H9 (cell line): ENCODE results near the gene ZNF555. TPM values are rescaled to one million over a fixed set of nuclear protein-coding genes. Genes with fewer than 3 reads are reported as not detected.

ENCODE experiments used
- DNase-seq: peaks from one replicate; pipeline ENCODE4 v3.0.0-alpha.2; 2017
- H2AFZ ChIP-seq: one replicate; pipeline ENCODE4 v1.6.1; 2013; ENCODE audit warnings: mild to moderate bottlenecking, low read length, control low read depth, moderate library complexity
- H2AK5ac ChIP-seq: 2 replicates; pipeline ENCODE4 v1.6.1; 2013; ENCODE audit warnings: low read length, control low read depth, mixed read lengths; ENCODE audit not compliant: insufficient read length
- H2BK120ac ChIP-seq: one replicate; pipeline ENCODE4 v1.6.1; 2013; ENCODE audit warnings: low read depth, mild to moderate bottlenecking, low read length, control low read depth, inconsistent platforms; ENCODE audit not compliant: poor library complexity, severe bottlenecking
- H2BK12ac ChIP-seq: 2 replicates; pipeline ENCODE4 v1.6.1; 2013; ENCODE audit warnings: low read length, control low read depth, mixed read lengths, low read depth; ENCODE audit not compliant: insufficient read length
- H2BK15ac ChIP-seq: 2 replicates; pipeline ENCODE4 v1.6.1; 2013; ENCODE audit warnings: low read depth, low read length, control low read depth
- H2BK20ac ChIP-seq: one replicate; pipeline ENCODE4 v1.6.1; 2013; ENCODE audit warnings: low read depth, mild to moderate bottlenecking, low read length, control low read depth, inconsistent platforms; ENCODE audit not compliant: poor library complexity, severe bottlenecking
- H2BK5ac ChIP-seq: 2 replicates; pipeline ENCODE4 v1.6.1; 2013; ENCODE audit warnings: low read length, control low read depth, mixed read lengths; ENCODE audit not compliant: insufficient read length
- H3K14ac ChIP-seq: 2 replicates; pipeline ENCODE4 v1.6.1; 2013; ENCODE audit warnings: low read length, control low read depth; ENCODE audit not compliant: insufficient read depth
- H3K18ac ChIP-seq: 2 replicates; pipeline ENCODE4 v1.6.1; 2013; ENCODE audit warnings: low read depth, mild to moderate bottlenecking, mixed read lengths, low read length, control low read depth; ENCODE audit not compliant: insufficient read length
- H3K23ac ChIP-seq: 2 replicates; pipeline ENCODE4 v1.6.1; 2013; ENCODE audit warnings: low read length, control low read depth, mixed read lengths, low read depth; ENCODE audit not compliant: insufficient read length
- H3K23me2 ChIP-seq: 2 replicates; pipeline ENCODE4 v1.6.1; 2013; ENCODE audit warnings: low read depth, mild to moderate bottlenecking, mixed read lengths, low read length, control low read depth; ENCODE audit not compliant: insufficient read length, poor library complexity, severe bottlenecking
- H3K27ac ChIP-seq: 2 replicates; pipeline ENCODE4 v1.5.1; 2013; ENCODE audit warnings: low read length, control low read depth, mixed read lengths, low read depth; ENCODE audit not compliant: insufficient read length
- H3K27me3 ChIP-seq: 2 replicates; pipeline ENCODE4 v1.6.1; 2013; ENCODE audit warnings: low read length, control low read depth, inconsistent platforms; ENCODE audit not compliant: insufficient read depth
- H3K4ac ChIP-seq: 2 replicates; pipeline ENCODE4 v1.6.1; 2013; ENCODE audit warnings: low read depth, mild to moderate bottlenecking, control low read depth, inconsistent platforms, low read length, moderate library complexity
- H3K4me1 ChIP-seq: 2 replicates; pipeline ENCODE4 v1.6.1; 2013; ENCODE audit warnings: low read length, control low read depth, inconsistent platforms; ENCODE audit not compliant: insufficient read depth
- H3K4me2 ChIP-seq: 2 replicates; pipeline ENCODE4 v1.6.1; 2013; ENCODE audit warnings: low read length, control low read depth, mixed read lengths; ENCODE audit not compliant: insufficient read length, insufficient read depth
- H3K56ac ChIP-seq: 2 replicates; pipeline ENCODE4 v1.6.1; 2013; ENCODE audit warnings: low read depth, mild to moderate bottlenecking, mixed read lengths, low read length, control low read depth; ENCODE audit not compliant: insufficient read length
- H3K79me1 ChIP-seq: 2 replicates; pipeline ENCODE4 v1.6.1; 2013; ENCODE audit warnings: low read depth, mild to moderate bottlenecking, moderate library complexity, low read length, control low read depth, inconsistent platforms; ENCODE audit not compliant: insufficient read depth, poor library complexity, severe bottlenecking
- H3K79me2 ChIP-seq: 2 replicates; pipeline ENCODE4 v1.6.1; 2013; ENCODE audit warnings: low read length, control low read depth, inconsistent platforms; ENCODE audit not compliant: insufficient read depth
- H3K9ac ChIP-seq: 2 replicates; pipeline ENCODE4 v1.6.1; 2013; ENCODE audit warnings: low read length, control low read depth, mixed read lengths; ENCODE audit not compliant: insufficient read length; ENCODE audit errors: extremely low read depth
- H3K9me3 ChIP-seq: one replicate; pipeline ENCODE4 v1.6.1; 2013; ENCODE audit warnings: low read depth, low read length, inconsistent platforms; ENCODE audit not compliant: control insufficient read depth
- H3T11ph ChIP-seq: one replicate; pipeline ENCODE4 v1.6.1; 2013; ENCODE audit warnings: mild to moderate bottlenecking, low read length, control low read depth, inconsistent platforms
- H4K20me1 ChIP-seq: one replicate; pipeline ENCODE4 v1.6.1; 2013; ENCODE audit not compliant: control insufficient read depth, insufficient read length, insufficient read depth
- H4K5ac ChIP-seq: 2 replicates; pipeline ENCODE4 v1.6.1; 2013; ENCODE audit warnings: low read depth, mild to moderate bottlenecking, mixed read lengths, low read length, control low read depth; ENCODE audit not compliant: insufficient read length
- H4K8ac ChIP-seq: replicated peaks from 2 replicates; pipeline ENCODE4 v1.6.1; 2013; ENCODE audit warnings: low read length, control low read depth, mixed read lengths, low read depth; ENCODE audit not compliant: insufficient read length
- H4K91ac ChIP-seq: 2 replicates; pipeline ENCODE4 v1.6.1; 2013; ENCODE audit warnings: low read depth, mild to moderate bottlenecking, moderate library complexity, mixed read lengths, low read length, control low read depth; ENCODE audit not compliant: insufficient read length
- H3K27ac Mint-ChIP-seq, 3 experiments: 2 replicates in 2 of 3; 3 replicates in 1 of 3; pipeline ENCODE4 v1.8.0; 2020 to 2021; ENCODE audit warnings: mixed read lengths in 3 of 3, mild to moderate bottlenecking in 1 of 3, moderate library complexity in 1 of 3
- H3K27me3 Mint-ChIP-seq: 2 replicates; pipeline ENCODE4 v1.8.0; 2021; ENCODE audit warnings: low read depth, mild to moderate bottlenecking, moderate library complexity, mixed read lengths
- H3K36me3 Mint-ChIP-seq, 3 experiments: 2 replicates in 2 of 3; 3 replicates in 1 of 3; pipeline ENCODE4 v1.8.0; 2020 to 2021; ENCODE audit warnings: low read depth in 3 of 3, mixed read lengths in 3 of 3; ENCODE audit not compliant: insufficient read depth in 1 of 3
- H3K4me1 Mint-ChIP-seq, 2 experiments: 2 replicates each; pipeline ENCODE4 v1.8.0; 2020; ENCODE audit warnings: mixed read lengths in 2 of 2
- H3K4me3 Mint-ChIP-seq, 2 experiments: 2 replicates in 1 of 2; 3 replicates in 1 of 2; pipeline ENCODE4 v1.8.0; 2020 to 2021; ENCODE audit warnings: mild to moderate bottlenecking in 2 of 2, mixed read lengths in 2 of 2, moderate library complexity in 1 of 2
- H3K9me3 Mint-ChIP-seq, 2 experiments: 2 replicates in 1 of 2; 3 replicates in 1 of 2; pipeline ENCODE4 v1.8.0; 2020; ENCODE audit warnings: mild to moderate bottlenecking in 2 of 2, mixed read lengths in 2 of 2, moderate library complexity in 1 of 2
- CTCF ChIP-seq: fragments of 200-600 bp; sonication (generic); conservative IDR thresholded peaks from 3 replicates; pipeline ENCODE4 v1.8.0; 2021; ENCODE audit warnings: antibody characterized with exemption, mild to moderate bottlenecking
- WGBS: extraction: QIAGEN DNeasy Blood & Tissue Kit; methylation state at CpG from one replicate; pipeline ENCODE4 v1.1.7; 2013; ENCODE audit warnings: missing lambda C conversion rate, low lambda C conversion rate, mixed read lengths; ENCODE audit not compliant: insufficient read length; ENCODE audit errors: extremely low coverage; 5-methylcytosine and 5-hydroxymethylcytosine counted together
- total RNA-seq: library from RNA; stranded (reverse); gene quantifications from 2 replicates; pipeline ENCODE4 v1.2.1, GENCODE V29; 2021

Gene ZNF555
- total RNA-seq, 1 experiment from 2014 or later, result 7.8 TPM

- Histone ChIP-seq H3K14ac (no peak overlapping the region), H3K9ac (no peak overlapping the region), H2BK12ac (no peak overlapping the region), H3K9me3 (peaks cover 12% of the 10 kb centered on the region), H4K5ac (no peak overlapping the region), H3K23me2 (no peaks in the 10 kb centered on the region), H3K4me1 (no peaks in the 10 kb centered on the region), H3K18ac (no peak overlapping the region), H2BK15ac (no peak overlapping the region), H3K79me2 (no peaks in the 10 kb centered on the region), H2BK20ac (no peak overlapping the region), H4K8ac (no peak overlapping the region), H3K23ac (no peak overlapping the region), H3K4me2 (no peak overlapping the region), H3K27ac (no peak overlapping the region), H2AFZ (no peak overlapping the region), H2AK5ac (no peak overlapping the region), H3K79me1 (no peaks in the 10 kb centered on the region), H3T11ph (no peak overlapping the region), H4K91ac (no peak overlapping the region), H3K4ac (no peak overlapping the region), H2BK120ac (no peak overlapping the region), H2BK5ac (no peak overlapping the region), H3K27me3 (no peaks in the 10 kb centered on the region), H3K56ac (no peak overlapping the region), H4K20me1 (no peaks in the 10 kb centered on the region)
- Mint-ChIP-seq H3K27me3 (peaks cover 21% of the 10 kb centered on the region), H3K4me3 (no peak overlapping the region), H3K4me1 (no peaks in the 10 kb centered on the region), H3K36me3 (peaks cover 15 to 19% (median 17%) of the 10 kb centered on the region in 3 experiments), H3K9me3 (peaks cover 78 to 83% of the 10 kb centered on the region in 2 experiments), H3K27ac (no peak overlapping the region)
- DNase-seq, result no peak
- WGBS, result no CpG with 5 or more reads among the region's 8 CpGs
- TF ChIP-seq CTCF, result no peak
These were observed 25.3 kb downstream of the ZNF555 start for GRCh38 chr19:2866495-2867024.
